Loucy (cell line): ENCODE measurements around the gene AP2B1.

ENCODE experiments used
- H2AFZ ChIP-seq: fragments of 200-600 bp; sonication (generic); 2 replicates; pipeline ENCODE4 v1.6.0; 2016; ENCODE audit warnings: antibody characterized with exemption, mild to moderate bottlenecking, low read length, moderate library complexity
- H3F3A ChIP-seq: fragments of 200-600 bp; 2 replicates; pipeline ENCODE4 v1.6.0; 2016; ENCODE audit warnings: antibody characterized with exemption, low read depth, mild to moderate bottlenecking
- H3K27me3 ChIP-seq: fragments of 200-600 bp; sonication (generic); 2 replicates; pipeline ENCODE4 v1.6.1; 2014; ENCODE audit warnings: low read length, mild to moderate bottlenecking; ENCODE audit not compliant: insufficient read depth, poor library complexity, severe bottlenecking
- H3K36me3 ChIP-seq: fragments of 200-600 bp; sonication (generic); 2 replicates; pipeline ENCODE4 v1.6.1; 2016; ENCODE audit warnings: low read length; ENCODE audit not compliant: insufficient read depth
- H3K4me1 ChIP-seq: fragments of 200-600 bp; sonication (generic); 2 replicates; pipeline ENCODE4 v1.5.1; 2014; ENCODE audit warnings: low read length, mild to moderate bottlenecking; ENCODE audit not compliant: insufficient read depth, poor library complexity, severe bottlenecking
- H3K4me2 ChIP-seq: fragments of 200-600 bp; sonication (generic); 2 replicates; pipeline ENCODE4 v1.6.0; 2014; ENCODE audit warnings: antibody characterized with exemption, low read length, low read depth, mild to moderate bottlenecking; ENCODE audit not compliant: poor library complexity, severe bottlenecking
- H3K4me3 ChIP-seq: fragments of 200-600 bp; sonication (generic); 2 replicates; pipeline ENCODE4 v1.5.1; 2014; ENCODE audit warnings: low read length, mild to moderate bottlenecking, mixed read lengths; ENCODE audit not compliant: poor library complexity, severe bottlenecking
- H3K79me2 ChIP-seq: fragments of 200-600 bp; sonication (generic); 2 replicates; pipeline ENCODE4 v1.6.1; 2014; ENCODE audit warnings: low read length; ENCODE audit not compliant: insufficient read depth
- H3K9ac ChIP-seq: fragments of 200-600 bp; sonication (generic); 2 replicates; pipeline ENCODE4 v1.6.0; 2014; ENCODE audit warnings: mild to moderate bottlenecking, low read depth, low read length, moderate library complexity; ENCODE audit not compliant: poor library complexity, severe bottlenecking
- H3K9me2 ChIP-seq: fragments of 200-600 bp; sonication (generic); replicated peaks from 2 replicates; pipeline ENCODE4 v1.6.1; 2016; ENCODE audit warnings: low read depth, low read length, mixed read lengths
- H3K9me3 ChIP-seq: fragments of 200-600 bp; sonication (generic); 2 replicates; pipeline ENCODE4 v1.6.1; 2014; ENCODE audit warnings: mild to moderate bottlenecking, antibody characterized with exemption, low read length, low read depth; ENCODE audit not compliant: insufficient read depth
- H4K20me1 ChIP-seq: fragments of 200-600 bp; sonication (generic); 2 replicates; pipeline ENCODE4 v1.6.0; 2014; ENCODE audit warnings: antibody characterized with exemption, low read length, mild to moderate bottlenecking; ENCODE audit not compliant: insufficient read depth, poor library complexity, severe bottlenecking
- CTCF ChIP-seq: fragments of 200-600 bp; sonication (generic); conservative IDR thresholded peaks from 2 replicates; pipeline ENCODE4 v1.5.1; 2014; ENCODE audit warnings: mild to moderate bottlenecking, antibody characterized with exemption, low read length
- EZH2phosphoT487 ChIP-seq: fragments of 200-600 bp; IDR thresholded peaks from 2 replicates; pipeline ENCODE4 v1.6.1; 2018; ENCODE audit warnings: antibody characterized with exemption, mild to moderate bottlenecking, moderate library complexity, borderline replicate concordance

Gene AP2B1

GRCh38 chr17:35735036-35735805 lies 148.1 kb downstream of the AP2B1 start:
- H3K9me2 ChIP-seq: no peaks in the 10 kb centered on the region
- H3K27me3 ChIP-seq: no peaks in the 10 kb centered on the region
- H3K4me3 ChIP-seq: no peak overlapping the region
- no peaks in the 10 kb centered on the region for H4K20me1 ChIP-seq
- no peak overlapping the region for H3K9ac ChIP-seq
- H3K4me1 ChIP-seq: no peaks in the 10 kb centered on the region
- no peak overlapping the region for H3K4me2 ChIP-seq
- H3K79me2 ChIP-seq: no peaks in the 10 kb centered on the region
- no peak overlapping the region for H2AFZ ChIP-seq
- H3K36me3 ChIP-seq: no peaks in the 10 kb centered on the region
- H3K9me3 ChIP-seq: no peaks in the 10 kb centered on the region
- TF ChIP-seq EZH2phosphoT487 (no peak), CTCF (no peak)
- no peaks in the 10 kb centered on the region for H3F3A ChIP-seq

- Histone ChIP-seq H4K20me1 (no peaks in the 10 kb centered on the region), H3K4me2 (no peak overlapping the region), H2AFZ (no peak overlapping the region), H3K9ac (no peak overlapping the region), H3K4me1 (no peaks in the 10 kb centered on the region), H3K27me3 (no peaks in the 10 kb centered on the region), H3K4me3 (no peak overlapping the region), H3K79me2 (no peaks in the 10 kb centered on the region), H3F3A (no peaks in the 10 kb centered on the region), H3K36me3 (no peaks in the 10 kb centered on the region), H3K9me3 (no peaks in the 10 kb centered on the region), H3K9me2 (no peaks in the 10 kb centered on the region)
- TF ChIP-seq EZH2phosphoT487 (no peak), CTCF (no peak)
Measured at GRCh38 chr17:35736236-35736635, 149.1 kb downstream of the AP2B1 start.

GRCh38 chr17:35738519-35739133 lies 151.5 kb downstream of the AP2B1 start:
- Histone ChIP-seq H4K20me1 (no peaks in the 10 kb centered on the region), H3K4me3 (no peak overlapping the region), H3K79me2 (no peaks in the 10 kb centered on the region), H2AFZ (no peak overlapping the region), H3K9me2 (no peaks in the 10 kb centered on the region), H3K9me3 (no peaks in the 10 kb centered on the region), H3K9ac (no peak overlapping the region), H3K4me1 (no peaks in the 10 kb centered on the region), H3K27me3 (no peaks in the 10 kb centered on the region), H3F3A (no peaks in the 10 kb centered on the region), H3K36me3 (no peaks in the 10 kb centered on the region), H3K4me2 (no peak overlapping the region)
- TF ChIP-seq CTCF (no peak), EZH2phosphoT487 (no peak)
